Liver (tissue), 9 donors: Measurements from ENCODE around the gene CARD11. TPM values are rescaled to one million over a fixed set of nuclear protein-coding genes. Genes with fewer than 3 reads are reported as not detected.

ENCODE experiments used
- DNase-seq: peaks from one replicate; pipeline ENCODE4 v3.0.0-alpha.2; 2017; ENCODE audit warnings: low spot score
- H3K27ac ChIP-seq, 2 donors: one replicate each; pipeline ENCODE4 v1.7.0; 2013; ENCODE audit warnings: inconsistent platforms in 2 of 2, low read length in 2 of 2, control low read depth in 1 of 2, low read depth in 1 of 2, mild to moderate bottlenecking in 1 of 2
- H3K27me3 ChIP-seq, 4 donors: one replicate each; pipeline versions ENCODE4 v1.6.1 to v1.7.0; 2013; ENCODE audit warnings: low read length in 3 of 4, inconsistent platforms in 1 of 4, mild to moderate bottlenecking in 1 of 4, moderate library complexity in 1 of 4; ENCODE audit not compliant: control insufficient read depth in 4 of 4, insufficient read depth in 4 of 4
- H3K36me3 ChIP-seq, 4 donors: one replicate each; pipeline versions ENCODE4 v1.6.1 to v1.7.0; 2013; ENCODE audit warnings: low read length in 3 of 4, mild to moderate bottlenecking in 3 of 4, low read depth in 1 of 4, moderate library complexity in 1 of 4; ENCODE audit not compliant: control insufficient read depth in 4 of 4, insufficient read depth in 3 of 4
- H3K4me1 ChIP-seq, 4 donors: one replicate each; pipeline versions ENCODE4 v1.6.1 to v1.7.0; 2013; ENCODE audit warnings: low read length in 3 of 4, mild to moderate bottlenecking in 3 of 4, moderate library complexity in 1 of 4; ENCODE audit not compliant: control insufficient read depth in 4 of 4, insufficient read depth in 4 of 4
- H3K4me3 ChIP-seq, 3 donors: one replicate each; pipeline versions ENCODE4 v1.6.1 to v1.7.0; 2013; ENCODE audit warnings: low read length in 3 of 3, control low read depth in 1 of 3, low read depth in 1 of 3, mild to moderate bottlenecking in 1 of 3
- H3K9ac ChIP-seq, 2 donors: one replicate each; pipeline ENCODE4 v1.7.0; 2013; ENCODE audit warnings: low read length in 2 of 2, mild to moderate bottlenecking in 2 of 2, moderate library complexity in 2 of 2, control low read depth in 1 of 2, low read depth in 1 of 2
- H3K9me3 ChIP-seq, 4 donors: one replicate each; pipeline versions ENCODE4 v1.6.1 to v1.7.0; 2013; ENCODE audit warnings: low read length in 3 of 4; ENCODE audit not compliant: control insufficient read depth in 4 of 4
- FOXA2 ChIP-seq: IDR thresholded peaks from 2 replicates; pipeline ENCODE4 v1.6.1; 2016; ENCODE audit warnings: antibody characterized with exemption
- GABPA ChIP-seq, 2 donors: IDR thresholded peaks in 1 of 2; conservative IDR thresholded peaks in 1 of 2; 2 replicates each; pipeline ENCODE4 v1.6.1; 2016; ENCODE audit warnings: antibody characterized with exemption in 2 of 2, mild to moderate bottlenecking in 1 of 2, moderate library complexity in 1 of 2
- HNF4G ChIP-seq: IDR thresholded peaks from 2 replicates; pipeline ENCODE4 v1.6.1; 2016; ENCODE audit warnings: antibody characterized with exemption
- JUND ChIP-seq, 2 donors: IDR thresholded peaks; 2 replicates each; pipeline ENCODE4 v1.6.1; 2016; ENCODE audit warnings: antibody characterized with exemption in 2 of 2
- RAD21 ChIP-seq, 2 donors: IDR thresholded peaks; 2 replicates each; pipeline ENCODE4 v1.6.1; 2016; ENCODE audit warnings: antibody characterized with exemption in 2 of 2, mild to moderate bottlenecking in 2 of 2
- RXRA ChIP-seq, 2 donors: IDR thresholded peaks; 2 replicates each; pipeline ENCODE4 v1.6.1; 2017 to 2018; ENCODE audit warnings: antibody characterized with exemption in 2 of 2, mild to moderate bottlenecking in 1 of 2
- SP1 ChIP-seq: IDR thresholded peaks from 2 replicates; pipeline ENCODE4 v1.6.1; 2018; ENCODE audit warnings: antibody characterized with exemption, mild to moderate bottlenecking
- YY1 ChIP-seq: IDR thresholded peaks from 2 replicates; pipeline ENCODE4 v1.6.1; 2016; ENCODE audit warnings: antibody characterized with exemption, mild to moderate bottlenecking
- WGBS: extraction: QIAGEN DNeasy Blood & Tissue Kit; methylation state at CpG from one replicate; pipeline ENCODE4 v1.1.7; 2013; 5-methylcytosine and 5-hydroxymethylcytosine counted together
- polyA plus RNA-seq, 2 donors: library from polyadenylated mRNA; stranded (reverse) in 1 of 2; unstranded in 1 of 2; fragments of 200-250 nt in 1 of 2; fragments of >200 nt in 1 of 2; fragmentation: Nextera tagmentation in 1 of 2; extraction: Ambion mirVana in 1 of 2; gene quantifications; one replicate each; pipeline versions ENCODE4 v1.2.1 to v1.2.3, GENCODE V29; 2013 to 2015
- total RNA-seq, 2 donors: library from RNA; depleted of rRNA; stranded (reverse); fragments of >200 nt; gene quantifications; one replicate each; pipeline ENCODE4 v1.2.3, GENCODE V29; 2014
- TF ChIP-seq, protein P1 (sequence below): IDR thresholded peaks from 2 replicates; pipeline ENCODE4 v1.6.1; 2016; ENCODE audit warnings: antibody characterized with exemption
- TF ChIP-seq, protein P2 (sequence below): IDR thresholded peaks from 2 replicates; pipeline ENCODE4 v1.6.1; 2016; ENCODE audit warnings: antibody characterized with exemption
- TF ChIP-seq, protein P3 (sequence below): fragments of 150-350 bp; IDR thresholded peaks from 2 replicates; pipeline ENCODE4 v1.5.1; 2017; ENCODE audit warnings: improper control_type of control experiment, low read depth, low read length; ENCODE audit not compliant: missing input control
- TF ChIP-seq, protein P4 (sequence below): IDR thresholded peaks from 2 replicates; pipeline ENCODE4 v1.6.1; 2016; ENCODE audit warnings: antibody characterized with exemption, mild to moderate bottlenecking
- TF ChIP-seq, protein P5 (sequence below): IDR thresholded peaks from 2 replicates; pipeline ENCODE4 v1.6.1; 2016; ENCODE audit warnings: antibody characterized with exemption
- donor health status: healthy.
- donor health status: healthy.
- donor health status: healthy.
- donor health status: healthy.
- donor health status: healthy.

The CARD11 gene
- total and polyA plus RNA-seq, 4 donors, result 0.42 to 1.3 (median 0.83) TPM

DNA sequence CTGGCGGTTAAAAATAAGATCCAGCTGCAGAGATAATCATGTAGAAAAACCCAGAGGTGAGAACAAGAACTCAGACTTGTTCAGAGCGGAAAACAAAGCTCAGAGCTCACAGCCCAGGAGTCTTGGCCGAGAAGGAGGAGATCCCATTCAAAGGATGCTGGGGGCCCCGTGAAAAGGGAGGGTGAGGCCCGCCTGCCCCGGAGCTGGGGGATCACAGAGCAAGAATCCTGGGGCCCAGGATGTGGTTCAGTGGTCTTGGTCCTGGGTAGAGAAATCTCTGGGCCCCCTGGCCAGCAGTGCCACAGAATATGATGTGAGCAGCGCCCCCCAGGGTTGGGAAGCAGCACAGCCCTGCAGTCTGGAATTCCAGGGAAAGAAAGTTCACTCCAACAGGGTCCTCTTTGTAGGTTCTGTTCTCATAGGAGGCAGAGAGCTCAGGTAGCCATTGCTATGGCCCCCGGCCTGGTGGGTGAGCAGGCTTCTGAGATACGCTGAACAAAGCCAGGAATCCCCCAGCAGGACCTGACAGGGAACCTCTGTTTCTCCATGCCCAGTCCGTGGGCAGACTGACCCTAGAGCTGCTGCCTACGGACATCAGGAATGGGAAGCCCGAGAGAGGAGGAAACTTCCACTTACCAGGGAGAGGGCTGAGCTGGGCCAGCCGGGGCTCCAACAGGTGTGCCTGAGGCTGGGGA is 121.9 kb downstream of the CARD11 start:
- Histone ChIP-seq H3K9me3 (no peaks in the 10 kb centered on the region), H3K27me3 (peaks cover 0 to 4% (median 0%) of the 10 kb centered on the region in 4 donors), H3K4me1 (no peaks in the 10 kb centered on the region), H3K4me3 (no peak overlapping the region), H3K9ac (no peak overlapping the region), H3K36me3 (no peaks in the 10 kb centered on the region), H3K27ac (no peak overlapping the region)
- TF ChIP-seq, protein P1, sequence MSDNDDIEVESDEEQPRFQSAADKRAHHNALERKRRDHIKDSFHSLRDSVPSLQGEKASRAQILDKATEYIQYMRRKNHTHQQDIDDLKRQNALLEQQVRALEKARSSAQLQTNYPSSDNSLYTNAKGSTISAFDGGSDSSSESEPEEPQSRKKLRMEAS, result no peak
- no peak for TF ChIP-seq YY1
- TF ChIP-seq, protein P2, sequence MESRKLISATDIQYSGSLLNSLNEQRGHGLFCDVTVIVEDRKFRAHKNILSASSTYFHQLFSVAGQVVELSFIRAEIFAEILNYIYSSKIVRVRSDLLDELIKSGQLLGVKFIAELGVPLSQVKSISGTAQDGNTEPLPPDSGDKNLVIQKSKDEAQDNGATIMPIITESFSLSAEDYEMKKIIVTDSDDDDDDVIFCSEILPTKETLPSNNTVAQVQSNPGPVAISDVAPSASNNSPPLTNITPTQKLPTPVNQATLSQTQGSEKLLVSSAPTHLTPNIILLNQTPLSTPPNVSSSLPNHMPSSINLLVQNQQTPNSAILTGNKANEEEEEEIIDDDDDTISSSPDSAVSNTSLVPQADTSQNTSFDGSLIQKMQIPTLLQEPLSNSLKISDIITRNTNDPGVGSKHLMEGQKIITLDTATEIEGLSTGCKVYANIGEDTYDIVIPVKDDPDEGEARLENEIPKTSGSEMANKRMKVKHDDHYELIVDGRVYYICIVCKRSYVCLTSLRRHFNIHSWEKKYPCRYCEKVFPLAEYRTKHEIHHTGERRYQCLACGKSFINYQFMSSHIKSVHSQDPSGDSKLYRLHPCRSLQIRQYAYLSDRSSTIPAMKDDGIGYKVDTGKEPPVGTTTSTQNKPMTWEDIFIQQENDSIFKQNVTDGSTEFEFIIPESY, result no peak
- TF ChIP-seq SP1, result no peak
- no peak for TF ChIP-seq FOXA2
- TF ChIP-seq, protein P3, sequence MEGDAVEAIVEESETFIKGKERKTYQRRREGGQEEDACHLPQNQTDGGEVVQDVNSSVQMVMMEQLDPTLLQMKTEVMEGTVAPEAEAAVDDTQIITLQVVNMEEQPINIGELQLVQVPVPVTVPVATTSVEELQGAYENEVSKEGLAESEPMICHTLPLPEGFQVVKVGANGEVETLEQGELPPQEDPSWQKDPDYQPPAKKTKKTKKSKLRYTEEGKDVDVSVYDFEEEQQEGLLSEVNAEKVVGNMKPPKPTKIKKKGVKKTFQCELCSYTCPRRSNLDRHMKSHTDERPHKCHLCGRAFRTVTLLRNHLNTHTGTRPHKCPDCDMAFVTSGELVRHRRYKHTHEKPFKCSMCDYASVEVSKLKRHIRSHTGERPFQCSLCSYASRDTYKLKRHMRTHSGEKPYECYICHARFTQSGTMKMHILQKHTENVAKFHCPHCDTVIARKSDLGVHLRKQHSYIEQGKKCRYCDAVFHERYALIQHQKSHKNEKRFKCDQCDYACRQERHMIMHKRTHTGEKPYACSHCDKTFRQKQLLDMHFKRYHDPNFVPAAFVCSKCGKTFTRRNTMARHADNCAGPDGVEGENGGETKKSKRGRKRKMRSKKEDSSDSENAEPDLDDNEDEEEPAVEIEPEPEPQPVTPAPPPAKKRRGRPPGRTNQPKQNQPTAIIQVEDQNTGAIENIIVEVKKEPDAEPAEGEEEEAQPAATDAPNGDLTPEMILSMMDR, result no peak
- TF ChIP-seq, protein P4, sequence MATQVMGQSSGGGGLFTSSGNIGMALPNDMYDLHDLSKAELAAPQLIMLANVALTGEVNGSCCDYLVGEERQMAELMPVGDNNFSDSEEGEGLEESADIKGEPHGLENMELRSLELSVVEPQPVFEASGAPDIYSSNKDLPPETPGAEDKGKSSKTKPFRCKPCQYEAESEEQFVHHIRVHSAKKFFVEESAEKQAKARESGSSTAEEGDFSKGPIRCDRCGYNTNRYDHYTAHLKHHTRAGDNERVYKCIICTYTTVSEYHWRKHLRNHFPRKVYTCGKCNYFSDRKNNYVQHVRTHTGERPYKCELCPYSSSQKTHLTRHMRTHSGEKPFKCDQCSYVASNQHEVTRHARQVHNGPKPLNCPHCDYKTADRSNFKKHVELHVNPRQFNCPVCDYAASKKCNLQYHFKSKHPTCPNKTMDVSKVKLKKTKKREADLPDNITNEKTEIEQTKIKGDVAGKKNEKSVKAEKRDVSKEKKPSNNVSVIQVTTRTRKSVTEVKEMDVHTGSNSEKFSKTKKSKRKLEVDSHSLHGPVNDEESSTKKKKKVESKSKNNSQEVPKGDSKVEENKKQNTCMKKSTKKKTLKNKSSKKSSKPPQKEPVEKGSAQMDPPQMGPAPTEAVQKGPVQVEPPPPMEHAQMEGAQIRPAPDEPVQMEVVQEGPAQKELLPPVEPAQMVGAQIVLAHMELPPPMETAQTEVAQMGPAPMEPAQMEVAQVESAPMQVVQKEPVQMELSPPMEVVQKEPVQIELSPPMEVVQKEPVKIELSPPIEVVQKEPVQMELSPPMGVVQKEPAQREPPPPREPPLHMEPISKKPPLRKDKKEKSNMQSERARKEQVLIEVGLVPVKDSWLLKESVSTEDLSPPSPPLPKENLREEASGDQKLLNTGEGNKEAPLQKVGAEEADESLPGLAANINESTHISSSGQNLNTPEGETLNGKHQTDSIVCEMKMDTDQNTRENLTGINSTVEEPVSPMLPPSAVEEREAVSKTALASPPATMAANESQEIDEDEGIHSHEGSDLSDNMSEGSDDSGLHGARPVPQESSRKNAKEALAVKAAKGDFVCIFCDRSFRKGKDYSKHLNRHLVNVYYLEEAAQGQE, result no peak
- TF ChIP-seq HNF4G, result no peak
- no peak for TF ChIP-seq JUND (IDR thresholded peaks at IDR 0.05)
- no peak for TF ChIP-seq RAD21 (IDR thresholded peaks at IDR 0.05)
- TF ChIP-seq GABPA (IDR thresholded peaks at IDR 0.05 in 1 of 2, conservative IDR thresholded peaks at IDR 0.05 in 1 of 2), result no peak
- TF ChIP-seq, protein P5, sequence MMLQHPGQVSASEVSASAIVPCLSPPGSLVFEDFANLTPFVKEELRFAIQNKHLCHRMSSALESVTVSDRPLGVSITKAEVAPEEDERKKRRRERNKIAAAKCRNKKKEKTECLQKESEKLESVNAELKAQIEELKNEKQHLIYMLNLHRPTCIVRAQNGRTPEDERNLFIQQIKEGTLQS, result no peak
- TF ChIP-seq RXRA (IDR thresholded peaks at IDR 0.05), result no peak
- WGBS, result 67% methylated on average over 13 of the region's 13 CpGs
- DNase-seq, result no peak
